MG63 (cell line): ENCODE results near the gene DHX8. TPM values are rescaled to one million over a fixed set of nuclear protein-coding genes. Genes with fewer than 3 reads are reported as not detected.

Experiments used
- DNase-seq: peaks from one replicate; pipeline ENCODE4 v3.0.0-alpha.2; 2020
- H3K27me3 ChIP-seq: fragments of 250-450 bp; sonication (Bioruptor Pico); 2 replicates; pipeline ENCODE4 v1.5.1; 2020; ENCODE audit warnings: mild to moderate bottlenecking, moderate library complexity
- H3K36me3 ChIP-seq: fragments of 250-450 bp; sonication (Bioruptor Pico); 2 replicates; pipeline ENCODE4 v1.5.1; 2020; ENCODE audit warnings: mild to moderate bottlenecking, moderate library complexity
- H3K4me3 ChIP-seq: fragments of 250-450 bp; sonication (Bioruptor Pico); 2 replicates; pipeline ENCODE4 v1.5.1; 2020; ENCODE audit warnings: mild to moderate bottlenecking, moderate library complexity
- H3K9me3 ChIP-seq: fragments of 250-450 bp; sonication (Bioruptor Pico); 2 replicates; pipeline ENCODE4 v1.5.1; 2020; ENCODE audit warnings: mild to moderate bottlenecking, moderate library complexity
- total RNA-seq: library from RNA; depleted of rRNA; stranded (reverse); fragments of >200 nt; shearing (Covaris generic); gene quantifications from 2 replicates; pipeline ENCODE4 v1.2.3, GENCODE V29; 2014; ENCODE audit warnings: low replicate concordance; rRNA removed

Gene DHX8
- total RNA-seq, 1 experiment from 2014 or later, result 40.1 TPM

DNA sequence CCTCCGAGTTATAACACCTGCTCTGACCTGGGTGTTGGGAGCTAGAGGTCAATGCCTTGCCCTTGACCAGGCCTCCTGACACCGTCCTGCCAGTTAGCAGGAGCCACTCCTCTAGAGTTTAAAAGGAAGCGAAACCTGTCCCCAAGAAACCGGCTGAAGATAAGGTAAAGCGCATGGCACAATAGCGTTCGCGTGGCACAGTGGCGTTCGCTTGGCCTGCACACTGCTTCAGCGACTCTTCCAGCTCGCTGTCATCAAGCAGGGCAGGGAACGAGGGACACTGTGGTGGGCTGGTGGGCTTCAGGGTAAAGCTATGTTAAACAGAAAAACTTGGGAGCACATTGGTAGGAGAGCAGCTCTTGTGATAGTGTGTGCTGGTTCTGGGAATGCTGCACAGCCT is 90.6 kb downstream of the DHX8 start:
- DNase-seq, result no peak
- H3K27me3 ChIP-seq, result no peaks in the 10 kb centered on the region
- H3K36me3 ChIP-seq, result no peaks in the 10 kb centered on the region; the same call in 1 of the 2 replicates
- no peaks in the 10 kb centered on the region for H3K9me3 ChIP-seq
- no peak overlapping the region for H3K4me3 ChIP-seq

DNA sequence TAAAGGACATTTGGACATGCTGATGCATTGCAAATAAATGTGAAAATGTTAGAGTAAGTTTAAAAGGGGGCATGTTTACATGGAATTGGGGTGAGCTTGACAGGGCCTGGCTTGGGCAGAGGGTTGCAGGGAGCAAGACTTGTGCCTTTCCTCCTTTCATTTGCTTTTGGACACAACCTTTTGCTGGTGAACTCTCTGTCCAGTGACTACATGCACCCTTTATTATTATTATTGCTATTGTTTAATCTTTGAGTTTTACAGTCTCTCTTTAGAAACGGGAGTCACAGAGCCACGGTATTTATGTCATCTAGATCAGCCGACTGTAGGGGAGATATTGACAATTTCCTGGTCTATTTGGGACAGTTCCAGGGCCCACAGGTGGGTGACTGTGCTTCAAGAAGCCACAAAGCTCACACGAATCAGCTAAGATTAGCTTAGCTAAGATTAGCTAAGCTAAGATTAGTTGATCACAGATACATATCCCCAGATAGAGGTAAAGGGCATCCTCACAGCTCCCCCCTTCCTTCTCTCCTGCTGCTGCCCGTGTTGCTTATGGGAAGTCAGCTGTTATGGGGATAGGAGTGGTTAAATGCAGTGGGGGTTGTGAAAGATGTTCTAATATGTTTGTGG is 91.2 kb downstream of the DHX8 start:
- H3K4me3 ChIP-seq, result no peak overlapping the region
- no peaks in the 10 kb centered on the region; the same call in 1 of the 2 replicates for H3K36me3 ChIP-seq
- H3K9me3 ChIP-seq, result no peaks in the 10 kb centered on the region
- no peak for DNase-seq
- H3K27me3 ChIP-seq, result no peaks in the 10 kb centered on the region

Other genes with a start within 250 kb of the DHX8 start
- gene RNU2-1, start 250.0 kb upstream of the DHX8 start, total RNA-seq, result not detected in 2 replicates
- gene ARL4D, start 85.0 kb upstream of the DHX8 start, total RNA-seq, result 28.8 and 47.4 TPM in 2 replicates
- 2.4 and 4.5 TPM in 2 replicates for gene ETV4, start 62.4 kb downstream of the DHX8 start, total RNA-seq
- 1.1 TPM in 1 of 2 replicates, not detected in the other for gene MEOX1, start 177.9 kb downstream of the DHX8 start, total RNA-seq